GM15510 (cell line): Measurements from ENCODE around the gene SLC29A4.

Experiments
- POLR2A ChIP-seq: IDR thresholded peaks from 3 replicates; pipeline ENCODE4 v1.6.1; 2011; ENCODE audit warnings: borderline replicate concordance; ENCODE audit not compliant: insufficient read length; ENCODE audit errors: extremely low read depth

SLC29A4 gene

DNA sequence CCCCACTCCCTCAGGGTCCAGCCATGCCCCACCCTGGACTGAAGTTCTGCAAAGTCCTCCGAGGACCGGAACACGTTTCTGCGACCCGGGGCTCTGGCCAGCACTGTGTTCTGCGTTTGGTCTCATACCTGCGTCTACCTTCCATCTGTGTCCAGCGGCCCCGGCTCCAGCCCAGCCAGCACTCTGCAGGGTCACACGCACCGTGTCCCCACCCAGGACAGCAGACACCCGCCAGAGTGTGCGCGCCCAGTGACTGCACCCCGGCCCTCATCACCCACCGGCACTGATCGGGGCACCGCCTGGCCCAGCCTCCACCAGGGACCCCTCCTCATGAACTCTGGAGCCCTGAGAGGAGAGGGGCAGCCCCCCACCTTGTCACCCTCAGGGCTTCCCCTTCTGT lies 20.3 kb downstream of the SLC29A4 start:
- TF ChIP-seq POLR2A, result no peak

DNA sequence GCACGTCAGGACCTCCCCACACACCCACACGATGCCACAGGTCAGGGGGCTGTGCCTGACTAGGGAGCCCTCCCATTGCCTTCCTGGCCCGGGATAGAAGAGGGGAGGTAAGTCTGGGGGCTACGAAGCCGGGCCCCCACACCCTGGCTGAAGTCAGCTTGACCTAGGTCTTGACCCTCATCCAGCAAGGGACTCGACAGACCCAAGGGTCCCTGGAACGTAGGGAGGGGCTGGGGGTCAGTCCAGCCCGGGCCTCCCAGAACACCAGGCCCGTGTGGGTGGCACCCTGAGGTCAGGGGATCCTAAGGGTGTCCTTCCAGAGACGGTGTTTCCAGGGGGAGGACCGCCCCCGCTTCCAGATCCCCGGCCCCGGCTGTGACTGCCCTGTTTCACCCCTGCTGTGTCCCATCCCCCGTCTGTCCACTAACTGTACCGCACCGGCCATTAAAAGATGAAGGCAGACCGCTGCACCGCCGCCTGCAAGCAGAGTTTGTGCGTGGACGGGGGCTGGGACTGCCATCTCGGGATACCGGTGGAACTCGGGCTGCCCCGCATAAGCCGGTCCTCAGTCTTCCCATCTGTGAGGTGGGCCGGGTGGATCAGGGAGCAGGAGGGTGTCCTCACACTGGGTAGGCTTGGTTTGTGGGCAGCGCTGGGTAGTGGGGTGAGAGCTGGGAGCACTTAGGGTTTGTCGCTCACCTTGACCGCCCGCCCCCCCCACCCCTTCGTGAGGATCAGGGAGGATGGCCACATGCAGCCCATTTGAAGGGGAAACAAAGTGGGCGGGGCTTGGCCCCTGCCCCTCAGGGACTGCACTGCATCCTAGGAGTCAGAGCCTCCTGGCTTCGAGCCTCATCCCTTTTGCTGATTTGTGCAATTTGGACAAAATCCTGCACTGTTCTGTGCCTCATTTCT lies 21.1 kb downstream of the SLC29A4 start:
- TF ChIP-seq POLR2A, result no peak

DNA sequence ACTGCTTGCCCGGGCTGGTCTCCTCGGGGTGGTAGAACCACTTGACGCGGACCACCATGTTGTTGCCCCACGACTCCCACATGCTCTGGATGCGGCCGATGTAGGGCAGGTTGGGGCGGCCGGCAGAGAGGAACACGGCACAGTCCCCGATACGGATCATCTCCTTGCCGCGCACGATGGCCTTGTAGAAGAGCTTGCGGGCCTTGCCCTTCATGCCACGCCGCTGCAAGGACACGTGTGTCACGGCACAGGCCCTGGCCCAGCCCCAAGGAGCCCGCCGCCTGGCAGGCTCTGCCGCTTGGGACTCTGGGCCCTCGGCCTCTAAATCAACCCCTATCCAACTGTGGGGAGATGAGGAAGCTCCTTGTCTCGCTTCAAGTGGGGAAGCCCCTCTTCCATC lies 26.4 kb downstream of the SLC29A4 start:
- no peak for TF ChIP-seq POLR2A

DNA sequence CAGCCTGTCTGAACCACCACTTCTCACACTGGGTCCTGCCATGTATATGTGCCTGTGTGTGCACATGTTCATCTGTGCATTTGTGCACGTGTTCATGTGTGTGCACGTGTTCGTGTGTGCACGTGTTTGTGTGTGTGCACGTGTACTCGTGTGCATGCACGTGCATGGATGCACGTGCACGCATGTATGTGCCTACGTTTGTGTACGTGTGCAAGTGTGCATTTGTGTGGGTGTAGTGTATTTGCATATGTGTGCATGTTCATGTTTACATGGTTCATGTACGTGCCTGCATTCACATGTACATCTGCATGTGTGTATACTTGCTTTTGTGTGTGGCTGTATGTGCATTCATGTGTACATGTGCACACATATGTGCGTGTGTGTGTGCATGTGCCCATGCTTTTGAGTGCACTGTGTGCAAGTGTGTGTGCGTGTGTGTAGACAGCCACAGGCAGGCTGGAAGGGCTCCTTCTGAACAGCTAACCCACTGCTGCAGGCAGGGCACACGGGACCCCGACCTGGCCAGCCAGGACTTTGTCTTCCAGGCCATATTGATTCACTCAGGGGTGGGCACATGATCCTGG lies 28.2 kb downstream of the SLC29A4 start:
- TF ChIP-seq POLR2A, result no peak

DNA sequence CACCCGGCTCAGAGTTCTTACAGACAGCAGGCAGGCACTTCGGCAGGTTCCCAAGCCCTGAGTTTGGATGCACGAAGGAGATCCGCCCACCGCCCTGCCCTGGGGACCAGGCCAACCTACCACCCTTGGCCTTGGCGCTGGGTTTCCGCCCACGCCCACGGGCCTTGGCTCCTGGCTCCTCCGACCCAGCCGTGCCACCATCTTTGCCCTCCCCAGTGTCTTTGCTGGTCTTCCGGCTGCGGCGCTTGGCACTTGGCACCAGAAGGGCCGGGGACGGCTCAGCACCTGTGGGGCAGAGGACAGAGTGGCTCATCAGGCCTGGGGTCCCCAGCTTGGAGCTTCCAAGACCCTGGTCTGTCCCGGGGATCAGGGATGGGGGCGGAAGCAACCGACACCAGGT lies 32.1 kb downstream of the SLC29A4 start:
- TF ChIP-seq POLR2A, result no peak

DNA sequence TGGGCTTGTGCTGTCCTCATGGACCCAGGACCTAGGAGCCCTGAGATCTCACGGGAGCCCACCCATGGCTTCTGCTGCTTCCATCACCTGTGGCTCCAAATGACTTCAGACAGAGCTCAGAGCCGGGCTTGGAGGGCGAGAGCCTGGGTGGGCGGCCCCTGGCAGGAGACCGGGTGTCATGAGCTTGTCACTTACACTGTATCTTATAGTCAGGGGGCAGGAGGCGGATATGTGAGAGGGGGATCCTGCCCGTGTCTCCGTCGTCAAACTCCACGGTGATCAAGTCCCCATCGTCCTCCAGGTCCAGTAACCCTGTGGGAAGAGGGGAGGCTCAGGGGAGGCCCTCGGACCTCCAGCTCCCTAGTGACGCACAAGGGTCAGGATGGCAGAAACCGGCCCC lies 33.0 kb downstream of the SLC29A4 start:
- TF ChIP-seq POLR2A, result no peak

DNA sequence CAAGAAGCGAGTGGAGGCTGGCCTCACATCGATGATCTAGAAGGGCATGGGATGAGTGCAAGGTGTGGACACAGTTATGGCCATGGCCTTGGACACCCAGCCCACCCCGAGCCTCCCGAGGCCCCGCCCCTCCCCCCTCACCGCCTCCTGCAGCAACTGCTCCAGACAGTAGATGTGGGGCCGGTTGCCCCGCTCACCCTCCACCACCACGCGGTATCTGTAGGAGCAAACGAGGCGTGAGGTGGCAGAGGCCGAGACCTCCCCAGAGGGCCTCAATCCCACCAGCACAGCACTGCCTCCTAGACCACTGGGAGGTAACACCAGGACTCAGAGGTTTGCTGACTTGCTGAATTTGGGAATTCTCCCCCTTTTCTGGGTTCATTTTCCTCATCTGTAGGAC lies 37.6 kb downstream of the SLC29A4 start:
- no peak for TF ChIP-seq POLR2A

DNA sequence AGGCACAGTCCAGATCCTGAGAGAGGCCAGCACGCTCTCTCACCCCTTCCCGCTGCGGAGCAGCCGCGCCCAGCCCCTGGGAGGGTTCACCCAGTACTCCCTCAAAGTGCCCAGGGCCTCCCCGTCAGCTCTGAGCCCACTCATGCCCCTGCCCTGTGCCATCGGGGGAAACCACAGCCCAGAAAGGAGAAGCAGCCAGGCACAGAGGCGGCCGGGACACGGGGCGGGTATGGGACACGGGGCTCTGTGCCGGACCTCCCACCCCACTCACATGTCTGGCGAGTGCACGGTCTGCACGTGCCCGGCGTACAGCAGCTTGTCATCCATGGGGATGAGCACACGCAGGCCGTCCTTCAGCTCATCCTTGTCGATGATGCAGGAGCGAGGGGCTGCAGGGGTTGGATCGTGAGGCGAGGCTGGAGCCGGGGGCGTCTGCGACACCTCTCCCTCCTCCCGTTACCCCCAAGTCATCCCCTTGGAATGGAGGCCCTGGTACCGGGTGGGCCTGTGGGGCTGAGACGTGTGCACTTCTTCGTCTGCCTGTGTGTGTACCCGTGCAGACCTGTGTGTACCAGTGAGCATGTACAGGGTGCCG lies 38.2 kb downstream of the SLC29A4 start:
- TF ChIP-seq POLR2A, result no peak

DNA sequence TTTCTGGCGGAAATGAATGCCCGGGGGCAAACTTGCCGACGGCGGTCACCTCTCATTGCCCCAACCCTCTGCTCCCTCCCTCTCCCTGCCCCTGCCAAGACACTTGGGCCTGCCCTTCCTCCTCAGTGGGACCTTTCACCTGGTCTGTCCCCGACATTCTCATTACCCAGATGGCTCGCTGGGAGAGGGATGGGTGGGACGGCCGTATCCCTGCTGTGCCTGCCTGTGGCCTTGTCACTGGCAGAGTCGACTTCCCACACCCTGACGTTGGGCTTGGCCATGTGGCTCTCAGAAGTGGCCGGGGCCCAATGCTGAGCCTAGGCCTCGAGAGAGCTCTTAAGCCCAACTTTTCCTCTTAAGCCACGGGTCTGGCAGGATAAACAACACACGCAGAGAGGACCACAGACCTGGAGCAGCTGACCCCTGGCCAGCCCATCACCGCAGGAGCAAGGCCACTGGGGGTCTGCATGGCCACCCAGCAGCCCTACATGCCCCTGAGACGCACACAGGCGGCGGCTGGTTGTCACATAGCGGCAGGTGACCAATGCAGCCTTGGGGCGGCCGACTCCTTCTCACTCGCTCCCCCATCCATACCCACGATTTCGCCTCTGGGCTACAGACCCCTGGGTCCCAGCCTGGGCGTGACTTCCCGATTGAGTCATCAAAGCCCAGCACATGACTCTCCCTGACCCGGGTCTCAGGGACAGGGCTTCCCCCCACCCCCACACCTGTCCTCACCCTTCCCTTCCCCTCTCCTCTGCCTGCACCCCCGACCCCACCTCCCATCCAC lies 40.1 kb downstream of the SLC29A4 start:
- TF ChIP-seq POLR2A, result no peak

DNA sequence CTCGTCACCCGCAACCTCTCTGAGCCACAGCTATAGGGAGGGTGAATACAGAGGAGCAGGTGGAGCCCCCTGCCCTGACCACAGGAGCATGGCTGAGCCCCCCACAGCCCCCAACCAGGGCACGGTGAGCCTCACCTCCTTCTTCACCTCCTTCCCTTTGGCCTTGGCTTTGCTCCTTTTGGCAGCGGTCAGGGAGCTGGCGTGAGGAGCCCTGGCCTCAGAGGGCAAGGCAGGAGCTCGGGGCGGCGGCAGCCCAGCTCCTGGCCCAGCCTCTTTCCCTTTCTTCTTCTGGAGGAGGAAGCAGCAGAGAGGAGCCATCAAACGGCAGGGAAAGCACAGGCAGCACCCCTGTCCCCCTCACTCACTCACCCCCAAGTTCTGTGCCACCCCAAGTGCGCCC lies 42.2 kb downstream of the SLC29A4 start:
- no peak for TF ChIP-seq POLR2A

DNA sequence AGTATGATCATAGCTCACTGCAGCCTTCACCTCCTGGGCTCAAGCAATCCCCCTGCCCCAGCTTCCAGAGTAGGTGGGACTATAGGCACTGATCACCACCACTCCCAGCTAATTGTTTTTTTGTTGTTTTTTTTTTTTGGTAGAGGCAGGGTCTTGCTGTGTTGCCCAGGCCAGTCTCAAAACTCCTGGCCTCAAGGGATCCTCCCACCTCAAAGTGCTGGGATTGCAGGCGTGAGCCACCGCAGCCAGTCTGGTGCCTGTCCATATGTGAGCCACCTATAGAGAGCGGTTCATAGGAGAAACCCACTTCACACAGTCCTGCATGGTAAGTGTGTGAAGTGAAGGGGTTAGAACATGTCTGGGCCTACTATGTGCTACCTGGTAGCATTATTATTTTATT lies 47.5 kb downstream of the SLC29A4 start:
- TF ChIP-seq POLR2A, result no peak

DNA sequence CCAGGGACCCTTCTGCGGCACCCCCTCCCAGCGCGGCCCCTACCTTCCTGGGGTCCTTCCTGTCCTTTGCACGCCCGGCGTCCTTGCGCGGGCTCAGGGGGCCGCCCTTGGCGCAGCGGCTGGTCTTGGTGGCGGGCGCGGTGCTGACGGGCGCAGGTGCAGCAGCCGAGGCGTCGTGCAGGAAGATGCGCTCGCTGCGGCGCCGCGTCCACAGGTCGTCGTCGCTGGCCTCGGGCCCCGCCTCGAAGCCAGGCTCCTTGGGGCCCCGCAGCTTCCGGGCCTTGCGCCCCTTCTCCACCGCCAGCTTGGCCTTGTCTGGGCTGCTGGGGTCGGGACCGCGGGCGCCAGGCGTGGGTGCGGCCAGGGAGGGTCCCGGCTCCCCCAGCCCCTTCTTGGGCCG lies 49.8 kb downstream of the SLC29A4 start:
- no peak for TF ChIP-seq POLR2A

DNA sequence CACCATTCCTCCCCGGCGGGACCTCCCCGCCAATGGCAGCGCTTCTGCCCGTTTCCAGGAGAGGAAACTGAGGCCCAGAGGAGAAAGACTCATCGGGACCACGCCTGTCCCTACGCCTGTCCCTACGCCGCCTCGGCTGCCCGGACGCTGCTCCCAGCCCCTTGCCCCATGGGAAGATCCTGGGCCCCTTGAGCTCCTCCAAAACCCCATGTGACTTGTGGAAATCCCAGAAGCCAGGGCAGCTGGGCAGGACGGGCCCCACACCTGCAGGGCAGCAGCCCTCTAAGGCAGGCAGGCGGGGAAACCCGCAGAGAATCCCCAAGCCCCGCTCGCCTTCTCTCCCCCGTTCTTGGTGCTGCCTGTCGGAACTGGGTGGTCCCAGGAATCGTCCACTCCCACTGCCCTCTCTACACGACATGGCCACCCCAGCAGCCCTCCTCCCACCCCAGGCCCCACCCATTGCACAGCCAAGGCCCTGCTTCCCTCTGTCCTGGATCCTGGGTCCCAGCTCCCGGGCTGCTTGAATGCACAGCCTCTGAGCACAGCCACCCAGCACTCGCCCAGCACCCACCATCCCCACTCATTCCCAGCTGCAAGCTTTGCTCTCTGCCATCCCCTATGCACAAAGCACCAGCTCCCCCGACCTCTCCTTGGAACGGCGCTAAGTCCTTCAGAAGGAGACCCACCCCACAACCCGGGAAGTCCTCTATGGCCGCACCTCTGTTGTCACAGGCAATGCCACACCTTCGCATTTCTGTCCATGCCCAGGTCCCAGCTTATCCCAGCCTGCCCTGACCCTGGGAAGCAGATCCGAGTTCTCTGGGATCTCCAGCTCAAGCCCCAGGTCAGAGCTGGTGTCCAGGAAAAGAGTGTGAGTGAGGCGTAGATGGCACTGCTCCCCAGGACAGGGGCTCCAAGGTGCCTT lies 50.6 kb downstream of the SLC29A4 start:
- TF ChIP-seq POLR2A, result no peak

DNA sequence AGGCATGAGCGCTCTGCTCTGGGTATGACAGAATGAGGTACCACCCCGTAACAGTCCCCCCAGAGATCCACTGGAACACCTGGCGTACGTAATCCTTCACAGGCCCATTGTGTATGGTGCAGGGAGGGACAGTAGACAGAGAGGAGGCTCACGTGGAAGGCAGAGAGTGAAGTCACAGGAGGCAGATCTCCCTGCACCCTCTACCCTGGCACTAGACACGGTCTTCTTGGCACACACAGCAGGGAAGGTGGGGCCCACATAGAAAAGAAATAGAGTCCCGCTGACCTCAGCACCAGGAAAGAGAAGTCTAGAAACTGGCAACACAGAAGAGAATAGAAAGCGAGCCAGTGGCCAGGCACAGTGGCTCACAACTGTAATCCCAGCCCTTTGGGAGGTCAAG lies 51.9 kb downstream of the SLC29A4 start:
- no peak for TF ChIP-seq POLR2A
